ENCODE data around the gene SRF. TPM values are rescaled to one million over a fixed set of nuclear protein-coding genes. Genes with fewer than 3 reads are reported as not detected.
"Not testable (repeated sequence)": the region's sequence is repeated elsewhere in the genome, so short reads cannot be mapped to it uniquely, and the experiment has no call there.

The SRF gene
- total RNA-seq, 1 donor from 2014 or later = 10.8 TPM

DNA sequence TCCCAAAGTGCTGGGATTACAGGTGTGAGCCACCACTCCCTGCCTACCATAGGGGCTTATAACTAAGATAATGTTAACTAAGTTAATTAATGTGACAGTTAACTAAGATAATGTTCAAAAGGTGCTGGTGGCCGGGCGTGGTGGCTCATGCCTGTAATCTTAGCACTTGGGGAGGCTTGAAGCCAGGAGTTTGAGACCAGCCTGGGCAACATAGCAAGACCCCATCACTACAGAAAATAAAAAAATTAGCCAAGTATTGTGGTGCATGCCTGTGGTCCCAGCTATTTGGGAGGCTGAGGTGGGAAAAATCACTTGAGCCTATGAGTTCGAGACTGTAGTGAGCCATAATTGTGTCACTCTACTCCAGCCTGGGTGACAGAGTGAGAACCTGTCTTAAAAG, 32.8 kb upstream of the SRF start:
- DNase-seq (ENCODE audit: low read depth) (no peak), FAIRE-seq (no peak)
- no peaks in the 10 kb centered on the region for H3K27me3 ChIP-seq (ENCODE audit: control insufficient read depth, insufficient read depth, low read length)
- peaks cover 10% of the 10 kb centered on the region for H3K36me3 ChIP-seq (ENCODE audit: control insufficient read depth, insufficient read depth, low read length)
- no peak overlapping the region for H3K4me3 ChIP-seq (ENCODE audit: low read depth, low read length)
- TF ChIP-seq, protein P1, sequence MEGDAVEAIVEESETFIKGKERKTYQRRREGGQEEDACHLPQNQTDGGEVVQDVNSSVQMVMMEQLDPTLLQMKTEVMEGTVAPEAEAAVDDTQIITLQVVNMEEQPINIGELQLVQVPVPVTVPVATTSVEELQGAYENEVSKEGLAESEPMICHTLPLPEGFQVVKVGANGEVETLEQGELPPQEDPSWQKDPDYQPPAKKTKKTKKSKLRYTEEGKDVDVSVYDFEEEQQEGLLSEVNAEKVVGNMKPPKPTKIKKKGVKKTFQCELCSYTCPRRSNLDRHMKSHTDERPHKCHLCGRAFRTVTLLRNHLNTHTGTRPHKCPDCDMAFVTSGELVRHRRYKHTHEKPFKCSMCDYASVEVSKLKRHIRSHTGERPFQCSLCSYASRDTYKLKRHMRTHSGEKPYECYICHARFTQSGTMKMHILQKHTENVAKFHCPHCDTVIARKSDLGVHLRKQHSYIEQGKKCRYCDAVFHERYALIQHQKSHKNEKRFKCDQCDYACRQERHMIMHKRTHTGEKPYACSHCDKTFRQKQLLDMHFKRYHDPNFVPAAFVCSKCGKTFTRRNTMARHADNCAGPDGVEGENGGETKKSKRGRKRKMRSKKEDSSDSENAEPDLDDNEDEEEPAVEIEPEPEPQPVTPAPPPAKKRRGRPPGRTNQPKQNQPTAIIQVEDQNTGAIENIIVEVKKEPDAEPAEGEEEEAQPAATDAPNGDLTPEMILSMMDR (IDR thresholded peaks at IDR 0.05; ENCODE audit: insufficient read depth, low read length, severe bottlenecking) = no peak

DNA sequence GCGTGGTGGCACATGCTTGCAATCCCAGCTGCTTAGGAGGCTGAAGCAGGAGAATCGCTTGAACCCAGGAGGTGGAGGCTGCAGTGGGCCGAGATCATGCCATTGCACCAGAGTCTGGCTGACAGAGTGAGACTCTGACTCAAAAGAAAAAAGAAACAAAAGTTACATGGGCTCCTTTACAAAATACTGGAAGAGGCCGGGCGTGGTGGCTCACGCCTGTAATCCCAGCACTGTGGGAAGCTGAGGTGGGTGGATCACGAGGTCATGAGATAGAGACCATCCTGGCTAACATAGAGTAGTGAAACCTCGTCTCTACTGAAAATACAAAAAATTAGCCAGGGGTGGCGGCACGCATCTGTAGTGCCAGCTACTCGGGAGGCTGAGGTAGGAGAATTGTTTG, 31.1 kb upstream of the SRF start:
- not testable (repeated sequence) for DNase-seq (ENCODE audit: low read depth); H3K4me3 ChIP-seq (ENCODE audit: low read depth, low read length); H3K27me3 ChIP-seq (ENCODE audit: control insufficient read depth, insufficient read depth, low read length); FAIRE-seq
- peaks cover 15% of the 10 kb centered on the region for H3K36me3 ChIP-seq (ENCODE audit: control insufficient read depth, insufficient read depth, low read length)

- Histone ChIP-seq H3K27me3 (ENCODE audit: control insufficient read depth, insufficient read depth, low read length) (no peaks in the 10 kb centered on the region), H3K4me3 (ENCODE audit: low read depth, low read length) (no peak overlapping the region), H3K36me3 (ENCODE audit: control insufficient read depth, insufficient read depth, low read length) (peaks cover 22% of the 10 kb centered on the region)
- DNase-seq (ENCODE audit: low read depth) (no peak), FAIRE-seq (no peak)
- TF ChIP-seq, protein P1 (IDR thresholded peaks at IDR 0.05; ENCODE audit: insufficient read depth, low read length, severe bottlenecking) = no peak
Measured at GRCh38 chr6:43141644-43142043, 29.4 kb upstream of the SRF start.

DNA sequence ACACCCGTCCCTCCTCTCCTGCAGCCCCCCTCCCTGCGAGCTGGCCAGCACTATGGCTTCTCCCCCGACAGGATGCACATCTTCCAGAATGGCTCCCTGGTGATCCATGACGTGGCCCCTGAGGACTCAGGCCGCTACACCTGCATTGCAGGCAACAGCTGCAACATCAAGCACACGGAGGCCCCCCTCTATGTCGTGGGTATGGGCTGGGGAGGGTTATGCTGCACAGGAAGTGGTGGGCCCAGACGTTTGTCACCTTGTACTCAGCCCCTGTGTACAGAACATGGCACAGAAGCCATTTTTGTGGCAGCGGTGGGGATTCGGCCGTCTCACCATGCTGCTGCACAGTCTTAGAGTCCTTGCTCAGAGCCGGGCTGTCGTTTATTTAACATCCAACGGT, 29.0 kb upstream of the SRF start:
- TF ChIP-seq, protein P1 (IDR thresholded peaks at IDR 0.05; ENCODE audit: insufficient read depth, low read length, severe bottlenecking) = no peak
- FAIRE-seq (no peak), DNase-seq (ENCODE audit: low read depth) (no peak)
- Histone ChIP-seq H3K27me3 (ENCODE audit: control insufficient read depth, insufficient read depth, low read length) (no peaks in the 10 kb centered on the region), H3K36me3 (ENCODE audit: control insufficient read depth, insufficient read depth, low read length) (peaks cover 26% of the 10 kb centered on the region), H3K4me3 (ENCODE audit: low read depth, low read length) (no peak overlapping the region)

GRCh38 chr6:43143235-43144128, 27.6 kb upstream of the SRF start:
- Histone ChIP-seq H3K36me3 (ENCODE audit: control insufficient read depth, insufficient read depth, low read length) (peaks cover 31% of the 10 kb centered on the region), H3K27me3 (ENCODE audit: control insufficient read depth, insufficient read depth, low read length) (no peaks in the 10 kb centered on the region), H3K4me3 (ENCODE audit: low read depth, low read length) (no peak overlapping the region)
- FAIRE-seq (no peak), DNase-seq (ENCODE audit: low read depth) (peak; percentile 70)
- TF ChIP-seq, protein P1 (IDR thresholded peaks at IDR 0.05; ENCODE audit: insufficient read depth, low read length, severe bottlenecking) = peak; percentile 100

- Histone ChIP-seq H3K36me3 (ENCODE audit: control insufficient read depth, insufficient read depth, low read length) (peaks cover 26% of the 10 kb centered on the region), H3K4me3 (ENCODE audit: low read depth, low read length) (no peak overlapping the region), H3K27me3 (ENCODE audit: control insufficient read depth, insufficient read depth, low read length) (no peaks in the 10 kb centered on the region)
- TF ChIP-seq, protein P1 (IDR thresholded peaks at IDR 0.05; ENCODE audit: insufficient read depth, low read length, severe bottlenecking) = no peak
- FAIRE-seq (no peak), DNase-seq (ENCODE audit: low read depth) (peak; percentile 79)
Measured at GRCh38 chr6:43144879-43145278, 26.2 kb upstream of the SRF start.

All from bronchial epithelial cell (primary cell).